Measurements from ENCODE around the gene TCN2.

DNA sequence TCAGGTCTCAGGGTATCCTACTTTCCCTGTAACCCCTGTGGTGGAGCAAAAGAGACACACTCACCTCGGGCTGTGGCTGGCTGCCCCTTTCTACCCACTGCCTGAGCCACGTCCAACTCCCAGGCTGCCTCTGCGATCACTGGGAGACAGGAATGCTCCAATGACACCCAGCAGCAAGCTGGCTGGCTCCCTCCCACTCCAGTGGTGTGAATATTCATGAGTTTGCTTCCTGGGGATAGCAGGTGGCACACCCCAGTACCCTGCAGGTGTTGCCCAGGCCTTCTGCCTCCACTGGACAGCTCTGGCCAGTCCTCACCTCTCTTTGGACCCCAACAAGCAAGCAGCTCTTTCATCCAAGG, 42.2 kb upstream of the TCN2 start:
- TF ChIP-seq ZNF473 (tag by site-specific recombination; IDR thresholded peaks at IDR 0.05) (no peak), ZEB2 (tag by site-specific recombination; IDR thresholded peaks at IDR 0.05) (no peak), ZNF133 (tag by site-specific recombination; IDR thresholded peaks at IDR 0.05) (no peak), ZNF221 (tag by site-specific recombination; IDR thresholded peaks at IDR 0.05; ENCODE audit: borderline replicate concordance) (no peak), YY1 (tag by site-specific recombination; IDR thresholded peaks at IDR 0.05) (no peak)
- TF ChIP-seq, protein P1, sequence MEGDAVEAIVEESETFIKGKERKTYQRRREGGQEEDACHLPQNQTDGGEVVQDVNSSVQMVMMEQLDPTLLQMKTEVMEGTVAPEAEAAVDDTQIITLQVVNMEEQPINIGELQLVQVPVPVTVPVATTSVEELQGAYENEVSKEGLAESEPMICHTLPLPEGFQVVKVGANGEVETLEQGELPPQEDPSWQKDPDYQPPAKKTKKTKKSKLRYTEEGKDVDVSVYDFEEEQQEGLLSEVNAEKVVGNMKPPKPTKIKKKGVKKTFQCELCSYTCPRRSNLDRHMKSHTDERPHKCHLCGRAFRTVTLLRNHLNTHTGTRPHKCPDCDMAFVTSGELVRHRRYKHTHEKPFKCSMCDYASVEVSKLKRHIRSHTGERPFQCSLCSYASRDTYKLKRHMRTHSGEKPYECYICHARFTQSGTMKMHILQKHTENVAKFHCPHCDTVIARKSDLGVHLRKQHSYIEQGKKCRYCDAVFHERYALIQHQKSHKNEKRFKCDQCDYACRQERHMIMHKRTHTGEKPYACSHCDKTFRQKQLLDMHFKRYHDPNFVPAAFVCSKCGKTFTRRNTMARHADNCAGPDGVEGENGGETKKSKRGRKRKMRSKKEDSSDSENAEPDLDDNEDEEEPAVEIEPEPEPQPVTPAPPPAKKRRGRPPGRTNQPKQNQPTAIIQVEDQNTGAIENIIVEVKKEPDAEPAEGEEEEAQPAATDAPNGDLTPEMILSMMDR (tag by site-specific recombination; IDR thresholded peaks at IDR 0.05) = no peak
- TF ChIP-seq, protein P2, sequence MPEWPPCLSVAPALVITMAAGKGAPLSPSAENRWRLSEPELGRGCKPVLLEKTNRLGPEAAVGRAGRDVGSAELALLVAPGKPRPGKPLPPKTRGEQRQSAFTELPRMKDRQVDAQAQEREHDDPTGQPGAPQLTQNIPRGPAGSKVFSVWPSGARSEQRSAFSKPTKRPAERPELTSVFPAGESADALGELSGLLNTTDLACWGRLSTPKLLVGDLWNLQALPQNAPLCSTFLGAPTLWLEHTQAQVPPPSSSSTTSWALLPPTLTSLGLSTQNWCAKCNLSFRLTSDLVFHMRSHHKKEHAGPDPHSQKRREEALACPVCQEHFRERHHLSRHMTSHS (tag by site-specific recombination; IDR thresholded peaks at IDR 0.05) = no peak
- TF ChIP-seq, protein P3, sequence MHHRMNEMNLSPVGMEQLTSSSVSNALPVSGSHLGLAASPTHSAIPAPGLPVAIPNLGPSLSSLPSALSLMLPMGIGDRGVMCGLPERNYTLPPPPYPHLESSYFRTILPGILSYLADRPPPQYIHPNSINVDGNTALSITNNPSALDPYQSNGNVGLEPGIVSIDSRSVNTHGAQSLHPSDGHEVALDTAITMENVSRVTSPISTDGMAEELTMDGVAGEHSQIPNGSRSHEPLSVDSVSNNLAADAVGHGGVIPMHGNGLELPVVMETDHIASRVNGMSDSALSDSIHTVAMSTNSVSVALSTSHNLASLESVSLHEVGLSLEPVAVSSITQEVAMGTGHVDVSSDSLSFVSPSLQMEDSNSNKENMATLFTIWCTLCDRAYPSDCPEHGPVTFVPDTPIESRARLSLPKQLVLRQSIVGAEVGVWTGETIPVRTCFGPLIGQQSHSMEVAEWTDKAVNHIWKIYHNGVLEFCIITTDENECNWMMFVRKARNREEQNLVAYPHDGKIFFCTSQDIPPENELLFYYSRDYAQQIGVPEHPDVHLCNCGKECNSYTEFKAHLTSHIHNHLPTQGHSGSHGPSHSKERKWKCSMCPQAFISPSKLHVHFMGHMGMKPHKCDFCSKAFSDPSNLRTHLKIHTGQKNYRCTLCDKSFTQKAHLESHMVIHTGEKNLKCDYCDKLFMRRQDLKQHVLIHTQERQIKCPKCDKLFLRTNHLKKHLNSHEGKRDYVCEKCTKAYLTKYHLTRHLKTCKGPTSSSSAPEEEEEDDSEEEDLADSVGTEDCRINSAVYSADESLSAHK (tag by site-specific recombination; IDR thresholded peaks at IDR 0.05) = no peak
